HUES64 (cell line): ENCODE measurements around the gene TMEM132D.

Source experiments
- H3K27ac ChIP-seq: 2 replicates; pipeline ENCODE4 v1.7.0; 2013; ENCODE audit warnings: low read depth, low read length, inconsistent platforms
- H3K27me3 ChIP-seq: 2 replicates; pipeline ENCODE4 v1.6.1; 2013; ENCODE audit warnings: mild to moderate bottlenecking, low read length; ENCODE audit not compliant: insufficient read depth
- H3K36me3 ChIP-seq: 2 replicates; pipeline ENCODE4 v1.6.1; 2013; ENCODE audit warnings: mild to moderate bottlenecking, low read length; ENCODE audit not compliant: insufficient read depth
- H3K4me1 ChIP-seq: 2 replicates; pipeline ENCODE4 v1.6.1; 2013; ENCODE audit warnings: mild to moderate bottlenecking, low read length, moderate library complexity; ENCODE audit not compliant: insufficient read depth
- H3K4me3 ChIP-seq: 2 replicates; pipeline ENCODE4 v1.5.1; 2013; ENCODE audit warnings: mild to moderate bottlenecking, low read length, moderate library complexity
- H3K9ac ChIP-seq: 2 replicates; pipeline ENCODE4 v1.6.1; 2013; ENCODE audit warnings: mild to moderate bottlenecking, low read depth, low read length
- H3K9me3 ChIP-seq: 2 replicates; pipeline ENCODE4 v1.6.1; 2013; ENCODE audit warnings: low read depth, low read length; ENCODE audit not compliant: insufficient read depth
- WGBS: fragments of 150-250, 120-280 bp; methylation state at CpG from one replicate; pipeline ENCODE4 v1.1.7; 2013; ENCODE audit warnings: missing lambda C conversion rate; 5-methylcytosine and 5-hydroxymethylcytosine counted together

Gene TMEM132D

DNA sequence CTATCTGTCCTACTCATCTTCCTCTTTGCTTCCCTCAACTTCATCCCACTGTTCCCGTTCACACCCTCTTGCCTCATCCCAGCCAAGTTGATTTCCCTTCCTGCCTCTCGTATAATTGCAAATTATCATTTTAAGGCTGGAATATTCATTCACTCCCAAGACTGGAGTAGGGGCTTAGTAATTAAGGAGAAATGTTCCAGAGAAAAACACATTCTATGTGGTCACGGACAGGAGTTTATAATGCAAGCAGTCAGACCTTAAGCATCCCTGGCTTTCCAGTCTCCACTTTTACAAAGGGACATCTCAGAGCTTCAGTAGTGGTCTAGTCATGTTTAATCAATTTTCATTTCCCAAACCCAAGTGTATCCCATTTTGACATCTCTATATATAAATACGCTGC, 54.9 kb downstream of the TMEM132D start:
- Histone ChIP-seq H3K27me3 (no peaks in the 10 kb centered on the region), H3K27ac (no peak overlapping the region), H3K9ac (no peak overlapping the region), H3K4me3 (no peak overlapping the region), H3K36me3 (no peaks in the 10 kb centered on the region), H3K9me3 (0 out of 2 replicates have a peak, but pooled peaks cover 4% of the 10 kb centered on the region), H3K4me1 (peaks cover 17% of the 10 kb centered on the region)
- 97% methylated on average over 4 of the region's 4 CpGs for WGBS

DNA sequence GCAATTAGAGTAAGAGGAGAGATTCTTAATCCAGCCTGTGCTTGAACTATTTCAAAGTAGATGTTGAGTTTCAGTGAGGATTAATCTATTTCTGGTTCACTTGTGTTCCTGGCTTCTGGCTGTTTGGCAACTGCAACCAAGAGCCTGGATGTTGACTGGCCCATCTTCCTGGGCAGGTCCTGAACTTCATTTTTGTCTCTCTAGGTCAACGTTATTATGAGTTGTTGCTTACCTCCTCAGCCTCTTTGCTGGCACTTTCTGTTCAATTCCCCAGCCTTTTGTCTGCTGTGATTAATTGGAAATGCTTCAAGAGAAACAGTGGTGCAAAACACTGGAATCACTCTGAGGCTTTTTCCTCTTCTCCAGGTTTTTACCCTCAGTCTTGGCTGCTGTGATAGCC, 56.8 kb downstream of the TMEM132D start:
- WGBS = 100% methylated on average over 1 of the region's 1 CpG

DNA sequence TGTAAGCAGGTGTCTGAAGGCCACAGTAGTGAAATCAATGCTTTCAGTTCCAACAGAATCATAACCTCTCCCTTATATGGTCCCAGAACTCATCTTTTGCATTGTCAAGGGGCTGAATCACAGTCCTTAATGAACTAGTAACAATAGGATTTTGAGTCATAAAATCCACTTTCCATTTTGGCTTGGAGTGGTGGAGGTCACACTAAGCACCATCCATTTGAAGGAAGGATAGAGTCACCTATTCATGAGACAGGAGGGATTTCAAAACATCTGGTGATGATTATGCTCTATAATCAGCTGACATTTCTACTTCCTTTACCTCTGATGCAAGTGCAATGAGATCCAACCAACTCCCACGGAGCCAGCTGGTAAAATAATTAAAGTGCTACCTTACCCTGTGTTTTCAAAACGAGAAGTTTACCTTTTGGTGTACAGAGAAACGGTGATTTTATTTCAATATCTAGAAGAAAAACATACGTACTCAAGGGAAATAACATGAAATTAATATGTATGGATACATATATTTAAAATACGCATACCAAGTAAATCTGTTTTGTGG, 59.1 kb downstream of the TMEM132D start:
- 0 out of 2 replicates have a peak, but pooled peaks cover 4% of the 10 kb centered on the region for H3K9me3 ChIP-seq
- H3K36me3 ChIP-seq = no peaks in the 10 kb centered on the region
- no peak overlapping the region for H3K27ac ChIP-seq
- H3K9ac ChIP-seq = no peak overlapping the region
- H3K4me1 ChIP-seq = peaks cover 4% of the 10 kb centered on the region; the same call in 1 of the 2 replicates
- WGBS = 93% methylated on average over 3 of the region's 5 CpGs
- H3K27me3 ChIP-seq = no peaks in the 10 kb centered on the region
- H3K4me3 ChIP-seq = no peak overlapping the region

More for the DNA sequence above, 56.8 kb downstream of the TMEM132D start:
- Histone ChIP-seq H3K9ac (no peak overlapping the region), H3K36me3 (no peaks in the 10 kb centered on the region), H3K27me3 (no peaks in the 10 kb centered on the region), H3K27ac (no peak overlapping the region), H3K4me1 (peaks cover 17% of the 10 kb centered on the region), H3K9me3 (0 out of 2 replicates have a peak, but pooled peaks cover 4% of the 10 kb centered on the region), H3K4me3 (no peak overlapping the region)

GRCh38 chr12:129841251-129841650, 62.6 kb downstream of the TMEM132D start:
- no peak overlapping the region for H3K27ac ChIP-seq
- peaks cover 16% of the 10 kb centered on the region; the same call in 1 of the 2 replicates for H3K4me1 ChIP-seq
- H3K27me3 ChIP-seq = no peaks in the 10 kb centered on the region
- H3K36me3 ChIP-seq = no peaks in the 10 kb centered on the region
- no peak overlapping the region for H3K4me3 ChIP-seq
- WGBS = 88% methylated on average over 2 of the region's 3 CpGs
- no peak overlapping the region for H3K9ac ChIP-seq
- H3K9me3 ChIP-seq = 0 out of 2 replicates have a peak, but pooled peaks cover 4% of the 10 kb centered on the region

- H3K9me3 ChIP-seq = no peaks in the 10 kb centered on the region
- H3K36me3 ChIP-seq = no peaks in the 10 kb centered on the region
- no peaks in the 10 kb centered on the region for H3K27me3 ChIP-seq
- WGBS = 94% methylated on average over 19 of the region's 21 CpGs
- no peak overlapping the region for H3K4me3 ChIP-seq
- H3K27ac ChIP-seq = no peak overlapping the region
- no peak overlapping the region for H3K9ac ChIP-seq
- H3K4me1 ChIP-seq = peaks cover 16% of the 10 kb centered on the region; the same call in 1 of the 2 replicates
Measured at GRCh38 chr12:129840145-129840884, 63.5 kb downstream of the TMEM132D start.

DNA sequence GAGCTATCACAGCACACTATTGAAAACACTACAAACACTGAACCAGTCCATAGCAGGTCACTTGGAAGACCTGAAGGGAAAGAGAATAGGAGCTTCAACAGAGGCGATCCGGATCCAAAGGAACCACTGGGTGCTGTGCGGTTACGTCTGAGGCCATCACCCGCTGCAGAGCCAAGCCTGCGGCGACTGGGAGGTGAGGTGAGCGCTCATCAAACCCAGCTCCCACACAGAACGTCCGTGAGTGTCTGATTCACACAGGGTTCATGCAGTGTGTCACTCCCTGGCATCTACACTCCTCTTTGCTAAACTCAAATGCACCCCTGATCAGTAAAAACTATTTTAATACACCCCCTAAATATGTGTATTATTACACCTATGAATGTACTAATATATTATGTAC, 64.1 kb downstream of the TMEM132D start:
- WGBS = 94% methylated on average over 10 of the region's 10 CpGs
- H3K4me3 ChIP-seq = no peak overlapping the region
- no peaks in the 10 kb centered on the region for H3K9me3 ChIP-seq
- no peak overlapping the region for H3K9ac ChIP-seq
- no peaks in the 10 kb centered on the region for H3K27me3 ChIP-seq
- H3K27ac ChIP-seq = no peak overlapping the region
- H3K36me3 ChIP-seq = no peaks in the 10 kb centered on the region
- peaks cover 16% of the 10 kb centered on the region; the same call in 1 of the 2 replicates for H3K4me1 ChIP-seq

GRCh38 chr12:129831294-129831693, 72.5 kb downstream of the TMEM132D start:
- Histone ChIP-seq H3K9ac (no peak overlapping the region), H3K9me3 (no peaks in the 10 kb centered on the region), H3K4me1 (peaks cover 36% of the 10 kb centered on the region), H3K4me3 (no peak overlapping the region), H3K27me3 (no peaks in the 10 kb centered on the region), H3K27ac (no peak overlapping the region; the same call in 1 of the 2 replicates), H3K36me3 (no peaks in the 10 kb centered on the region)
- WGBS = 89% methylated on average over 16 of the region's 16 CpGs

DNA sequence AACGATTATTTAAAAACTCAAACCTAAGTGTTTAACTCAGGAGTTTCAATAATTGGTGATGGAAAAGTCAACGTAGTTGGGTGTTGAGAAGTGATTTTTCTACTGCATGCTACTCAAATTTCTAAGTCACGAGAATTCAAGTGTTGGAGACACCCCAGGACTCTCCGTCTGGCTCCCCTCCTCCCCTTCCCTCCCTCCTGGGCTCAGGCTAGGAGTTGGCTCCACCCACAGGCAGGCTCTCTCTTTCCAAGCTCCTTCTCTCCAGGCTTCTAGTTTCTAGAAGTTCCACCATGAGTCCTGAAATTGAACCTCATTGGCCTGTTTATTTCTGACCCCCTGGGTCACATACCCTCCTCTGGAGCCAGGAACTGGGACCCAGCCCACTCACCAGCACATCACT, 73.0 kb downstream of the TMEM132D start:
- Histone ChIP-seq H3K4me3 (no peak overlapping the region), H3K9me3 (no peaks in the 10 kb centered on the region), H3K36me3 (no peaks in the 10 kb centered on the region), H3K9ac (no peak overlapping the region), H3K27ac (no peak overlapping the region; the same call in 1 of the 2 replicates), H3K4me1 (peaks cover 36% of the 10 kb centered on the region), H3K27me3 (no peaks in the 10 kb centered on the region)
- whole genome bisulfite sequencing = 29% methylated on average over 2 of the region's 4 CpGs

- 0 out of 2 replicates have a peak overlapping the region, but pooled peaks have one; percentile 20 for H3K9ac ChIP-seq
- no peaks in the 10 kb centered on the region for H3K27me3 ChIP-seq
- no peaks in the 10 kb centered on the region for H3K36me3 ChIP-seq
- peak overlapping the region; percentile 88 for H3K27ac ChIP-seq
- WGBS = 20% methylated on average over 1 of the region's 2 CpGs
- H3K9me3 ChIP-seq = no peaks in the 10 kb centered on the region
- 0 out of 2 replicates have a peak overlapping the region, but pooled peaks have one; percentile 8 for H3K4me3 ChIP-seq
- H3K4me1 ChIP-seq = peaks cover 36% of the 10 kb centered on the region
Measured at GRCh38 chr12:129827866-129828384, 75.9 kb downstream of the TMEM132D start.

- Histone ChIP-seq H3K27me3 (no peaks in the 10 kb centered on the region), H3K4me1 (peaks cover 36% of the 10 kb centered on the region), H3K9me3 (no peaks in the 10 kb centered on the region), H3K9ac (0 out of 2 replicates have a peak overlapping the region, but pooled peaks have one; percentile 20), H3K36me3 (no peaks in the 10 kb centered on the region), H3K27ac (peak overlapping the region; percentile 88), H3K4me3 (no peak overlapping the region)
- 47% methylated on average over 5 of the region's 5 CpGs for WGBS
Measured at GRCh38 chr12:129827102-129827865, 76.5 kb downstream of the TMEM132D start.

GRCh38 chr12:129826273-129826672, 77.6 kb downstream of the TMEM132D start:
- H3K9me3 ChIP-seq = no peaks in the 10 kb centered on the region
- no peak overlapping the region for H3K27ac ChIP-seq
- H3K4me1 ChIP-seq = peaks cover 31% of the 10 kb centered on the region
- no peaks in the 10 kb centered on the region for H3K36me3 ChIP-seq
- no peak overlapping the region for H3K9ac ChIP-seq
- 81% methylated on average over 10 of the region's 10 CpGs for WGBS
- H3K27me3 ChIP-seq = no peaks in the 10 kb centered on the region
- H3K4me3 ChIP-seq = no peak overlapping the region
